T-helper 9 cell (primary cell): ENCODE results near the gene NEIL3.

ENCODE experiments used
- DNase-seq: peaks from one replicate; pipeline ENCODE4 v3.0.0-alpha.2; 2020

The NEIL3 gene

DNA sequence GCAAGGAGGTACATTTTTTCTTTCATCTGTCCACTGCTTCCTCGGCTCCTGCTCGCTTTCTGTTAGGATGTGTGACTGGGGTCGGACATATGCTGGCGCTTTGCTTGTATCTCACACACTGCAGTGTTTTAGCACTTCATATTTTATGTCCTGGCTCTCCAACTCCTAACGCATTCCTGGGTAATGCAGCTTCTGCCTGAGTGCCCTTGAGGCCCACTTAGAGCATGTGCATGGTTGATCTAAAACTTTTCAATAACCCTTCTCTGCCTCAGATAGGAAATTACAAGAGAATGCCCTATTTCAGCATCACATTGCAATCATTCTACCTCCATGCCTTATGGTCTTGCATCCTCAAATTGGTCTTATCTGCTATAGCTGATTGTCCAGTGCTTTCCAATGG is 65.3 kb downstream of the NEIL3 start:
- DNase-seq: no peak

DNA sequence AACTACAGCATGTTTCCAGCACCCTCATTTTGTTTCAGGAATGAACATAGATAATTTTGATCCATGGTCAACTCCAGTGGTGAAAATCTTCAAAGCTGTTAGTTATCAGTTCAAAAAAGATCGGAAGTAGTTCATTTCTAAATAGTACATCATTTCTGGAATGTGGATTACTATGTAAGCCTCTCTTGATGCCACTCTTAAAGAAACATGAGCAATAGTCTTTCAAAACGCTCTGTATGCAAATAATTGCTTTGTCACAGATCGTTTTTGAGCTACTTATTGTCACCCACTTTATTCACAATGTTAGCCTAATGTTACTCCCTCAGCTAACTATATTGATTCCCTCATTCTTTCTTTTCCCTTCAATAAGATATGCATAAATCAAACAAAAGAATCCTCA is 65.7 kb downstream of the NEIL3 start:
- no peak for DNase-seq

DNA sequence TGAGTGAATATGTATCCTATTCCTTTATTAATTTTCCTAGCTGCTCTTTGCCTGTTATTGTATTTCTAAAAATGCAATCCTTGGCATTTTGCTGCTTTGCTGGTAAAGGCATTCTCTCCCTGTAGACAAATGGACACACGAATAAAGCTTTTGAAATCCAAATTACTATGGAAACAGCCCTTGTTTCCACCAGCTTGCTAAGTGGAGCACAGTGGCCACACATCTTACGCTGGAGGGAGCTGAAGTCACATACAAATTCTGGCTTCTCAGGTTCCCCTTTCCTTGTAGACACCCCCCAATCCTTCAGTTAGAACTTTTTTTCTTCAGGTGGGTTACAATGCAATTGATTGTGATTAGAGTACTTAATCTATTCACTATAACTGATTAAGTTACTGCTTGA is 66.3 kb downstream of the NEIL3 start:
- DNase-seq: no peak

DNA sequence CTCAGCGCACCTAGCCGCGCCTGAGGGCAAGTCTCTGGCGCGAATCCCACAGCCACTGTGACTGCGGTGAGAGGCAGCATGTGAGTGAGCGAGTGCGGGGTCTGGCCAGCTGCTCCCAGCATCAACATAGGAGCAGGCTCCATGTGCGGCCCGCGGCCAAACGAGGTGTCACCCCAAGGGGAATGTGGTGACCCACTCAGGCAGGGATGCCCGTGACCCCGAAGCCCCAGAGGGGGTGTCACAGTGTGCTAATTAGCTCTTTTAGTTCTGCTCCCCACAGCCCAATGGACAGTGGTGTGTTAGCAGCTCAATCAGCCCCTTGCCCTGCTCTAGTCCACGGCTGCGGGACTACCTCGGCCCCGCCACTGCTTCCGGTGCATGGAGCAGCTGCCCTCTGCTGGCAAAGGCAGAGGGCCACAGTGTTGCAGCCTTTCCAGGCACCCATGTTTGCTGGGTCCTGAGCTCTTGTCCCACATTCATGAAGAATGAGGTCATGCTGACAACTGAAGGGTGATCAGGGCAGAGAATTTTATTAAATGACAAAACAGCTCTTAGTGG is 71.1 kb downstream of the NEIL3 start:
- DNase-seq: no peak

DNA sequence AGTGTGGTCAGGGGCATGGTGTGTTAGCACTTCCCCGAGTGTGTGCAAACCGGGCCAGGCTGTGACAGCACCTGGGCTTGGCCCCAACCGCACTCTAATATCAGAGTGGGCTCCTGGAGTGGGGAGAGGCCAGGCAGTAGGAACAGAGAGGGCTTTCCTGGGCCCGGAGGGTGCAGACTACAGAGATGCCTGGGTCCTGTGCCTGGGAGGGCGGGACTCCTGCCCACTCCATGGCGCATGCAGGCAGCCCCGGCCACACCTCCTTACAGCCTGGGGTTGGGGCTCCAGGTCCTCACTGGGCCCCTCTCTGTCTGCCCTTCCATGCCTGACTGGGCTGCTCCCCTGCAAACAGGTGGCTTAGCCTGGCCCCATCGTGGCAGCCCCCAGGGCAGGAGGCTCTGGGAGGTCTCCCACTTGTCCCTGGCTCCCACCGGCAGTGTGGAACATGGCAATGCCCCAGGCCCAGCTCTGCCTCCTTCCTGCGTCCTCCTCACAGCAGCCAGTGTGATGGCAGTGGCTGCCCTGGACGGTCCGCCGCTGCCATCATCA is 72.2 kb downstream of the NEIL3 start:
- DNase-seq: no peak

DNA sequence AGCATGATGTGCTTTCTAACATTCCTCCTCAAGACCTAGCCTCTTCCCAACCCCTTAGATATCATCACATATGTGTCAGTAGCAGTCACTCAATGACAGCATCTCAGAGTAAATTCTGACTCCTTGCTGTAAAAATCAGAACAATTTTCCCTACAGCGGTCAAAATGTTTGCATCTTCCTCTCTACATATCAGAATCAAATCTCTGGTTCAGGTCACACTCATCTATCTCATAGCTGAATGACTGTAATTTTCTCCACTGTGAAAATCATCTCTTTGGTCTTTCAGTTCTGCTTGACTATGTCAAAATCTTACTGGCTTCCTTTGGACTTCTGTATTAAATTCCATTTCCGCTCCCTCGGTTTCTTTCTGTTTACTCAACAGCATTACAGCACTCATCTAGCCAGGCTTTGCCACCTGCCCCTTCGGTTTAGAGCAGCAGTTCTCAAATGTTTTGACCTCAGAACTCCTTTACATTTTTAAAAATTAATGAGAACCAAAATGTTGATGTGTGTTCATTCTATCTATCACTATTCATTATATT is 75.3 kb downstream of the NEIL3 start:
- DNase-seq: no peak

DNA sequence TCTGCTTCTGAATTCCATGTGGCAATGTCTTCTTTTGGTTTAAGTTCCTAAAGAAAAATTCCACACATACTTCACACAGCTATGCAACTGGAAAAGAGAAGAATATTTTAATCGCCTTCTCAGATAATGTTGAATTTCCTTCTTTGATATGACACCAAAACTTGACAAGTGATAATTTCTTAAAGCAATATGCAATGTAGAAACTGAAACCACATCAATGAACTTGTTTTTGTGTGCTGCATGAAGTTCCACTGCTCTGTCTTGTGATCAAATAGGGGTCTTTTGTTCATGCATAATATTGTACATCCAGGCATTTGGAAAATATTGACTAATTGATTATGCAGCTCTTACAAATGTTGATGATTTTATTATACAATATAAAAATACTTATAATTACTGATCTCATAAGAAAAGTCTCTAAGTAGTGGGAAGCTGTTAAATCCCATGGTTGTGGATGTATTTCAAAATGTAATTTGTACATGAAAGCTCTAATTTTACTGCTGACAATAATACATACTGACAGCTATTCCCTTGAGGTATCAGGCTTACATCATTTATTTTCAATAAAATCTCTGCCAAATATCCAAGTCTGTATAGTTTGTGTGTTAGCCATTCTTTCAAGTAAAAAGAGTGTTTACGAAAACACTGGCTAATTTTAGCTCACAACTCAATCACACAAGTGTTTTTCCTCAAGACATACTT is 76.1 kb downstream of the NEIL3 start:
- no peak for DNase-seq

DNA sequence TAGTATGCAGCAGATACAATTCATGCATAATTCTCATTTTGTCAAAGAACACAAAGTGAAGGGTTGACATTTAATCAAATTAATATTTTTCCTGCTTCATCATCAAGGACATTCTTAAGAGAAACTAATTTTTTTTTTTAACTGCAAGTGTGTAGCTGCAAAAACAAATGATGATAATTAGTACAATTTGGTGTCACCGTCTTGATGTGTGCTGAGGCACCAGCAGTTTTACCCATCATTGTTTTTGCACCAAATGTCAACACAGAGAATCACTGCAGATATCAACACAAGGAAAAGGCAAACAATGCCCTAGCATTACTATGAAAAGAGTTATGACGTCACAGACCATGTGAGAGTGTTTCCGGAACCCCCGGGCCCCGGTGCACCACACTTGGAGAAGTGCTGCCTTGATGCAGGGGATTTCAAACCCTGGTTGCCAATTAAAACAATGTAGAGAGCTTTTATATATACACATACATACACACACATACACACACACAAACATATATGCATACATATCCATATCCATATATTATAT is 76.7 kb downstream of the NEIL3 start:
- no peak for DNase-seq

DNA sequence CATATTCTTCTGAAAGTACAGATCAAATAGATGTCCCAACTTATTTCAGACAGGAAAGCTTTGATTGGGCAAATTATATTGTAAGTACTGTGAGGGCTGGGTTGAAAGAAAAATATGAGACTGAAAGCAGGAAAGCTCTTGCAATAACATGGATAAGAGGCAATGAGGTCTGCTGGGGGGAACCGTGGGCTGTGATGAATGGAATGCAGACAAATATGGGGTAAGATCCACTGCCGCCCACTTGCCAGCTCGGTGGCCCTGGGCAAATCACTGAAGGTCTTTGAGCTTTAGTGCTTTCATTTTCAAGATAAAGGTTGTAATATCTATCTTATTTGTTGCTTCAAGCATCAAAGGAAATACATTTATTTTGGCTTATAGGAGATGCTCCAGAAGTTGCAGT is 81.6 kb downstream of the NEIL3 start:
- no peak for DNase-seq

DNA sequence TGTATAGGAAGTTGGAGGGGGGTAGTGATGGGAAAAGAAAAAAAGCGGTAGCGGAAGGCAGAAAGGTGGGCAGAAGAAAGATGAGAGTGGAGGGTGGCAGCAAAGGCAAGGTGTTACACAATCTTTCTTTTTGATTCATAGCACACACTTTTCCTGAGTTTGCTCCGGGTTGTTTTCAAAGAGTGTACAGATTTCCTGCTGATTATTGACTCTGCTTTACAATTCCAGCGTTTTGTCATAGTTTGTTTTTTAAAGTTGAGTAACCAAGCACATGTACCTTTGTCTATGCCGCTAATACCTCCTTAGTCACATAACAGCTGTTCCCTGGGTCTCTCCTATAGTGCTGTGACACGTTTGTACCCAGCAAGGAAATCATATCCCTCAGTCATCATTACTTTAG is 82.3 kb downstream of the NEIL3 start:
- DNase-seq: no peak

DNA sequence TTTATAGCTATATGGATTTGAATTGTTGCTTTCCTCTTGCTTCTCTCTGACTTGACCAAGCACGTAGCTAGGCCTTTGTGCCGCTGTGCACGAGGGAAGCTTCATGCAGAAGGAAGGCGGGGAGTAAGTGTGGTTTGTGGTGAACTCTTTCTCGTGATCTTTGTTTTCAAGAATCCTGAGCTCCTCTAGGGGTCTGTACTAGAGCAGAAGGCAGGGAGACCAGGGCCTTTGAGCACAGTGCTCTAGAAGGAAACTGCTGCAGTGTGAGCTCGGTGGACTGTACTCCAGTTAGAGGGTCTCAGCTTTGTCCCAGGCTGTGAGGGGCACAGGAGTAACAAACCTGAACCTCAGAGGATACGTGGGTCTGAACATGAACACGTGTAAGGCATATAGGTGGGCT is 83.6 kb downstream of the NEIL3 start:
- DNase-seq: no peak

DNA sequence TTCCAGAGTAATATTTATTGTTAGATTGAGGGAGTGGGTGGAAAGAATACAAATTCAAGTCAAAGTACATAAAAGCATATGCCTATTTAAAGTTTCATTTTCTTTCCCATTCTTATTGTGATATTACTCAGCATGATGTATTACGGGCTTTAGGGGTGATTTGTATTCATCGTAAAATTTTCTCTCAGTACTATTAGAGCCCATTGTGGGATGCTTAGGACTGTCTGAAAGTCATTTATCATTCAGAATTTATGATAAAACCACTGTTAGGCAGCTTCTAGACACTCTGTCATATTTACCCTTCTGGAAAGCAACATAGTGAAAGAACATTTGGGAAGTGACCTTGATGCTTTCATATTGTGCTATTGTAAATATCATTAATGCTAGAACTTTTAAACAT is 86.7 kb downstream of the NEIL3 start:
- DNase-seq: no peak

DNA sequence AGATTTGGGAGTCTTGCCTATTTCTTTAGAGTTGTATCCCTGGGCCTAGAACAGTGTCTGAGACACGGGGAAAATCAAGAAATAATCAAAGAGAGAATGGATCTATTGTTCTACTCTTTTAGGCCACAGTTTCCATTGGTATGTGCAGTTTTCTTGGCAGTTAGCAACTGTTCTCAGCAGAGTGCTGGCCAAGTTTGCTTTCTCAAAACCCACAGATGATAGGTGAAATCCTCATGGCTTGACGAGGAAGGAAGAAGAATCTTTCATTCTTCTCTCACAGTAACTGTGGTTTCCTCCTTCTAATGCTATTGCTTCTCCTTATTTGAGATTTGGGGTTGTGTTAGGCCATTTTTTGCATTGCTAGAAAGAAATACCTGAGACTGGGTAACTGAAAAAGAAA is 90.4 kb downstream of the NEIL3 start:
- DNase-seq: no peak

DNA sequence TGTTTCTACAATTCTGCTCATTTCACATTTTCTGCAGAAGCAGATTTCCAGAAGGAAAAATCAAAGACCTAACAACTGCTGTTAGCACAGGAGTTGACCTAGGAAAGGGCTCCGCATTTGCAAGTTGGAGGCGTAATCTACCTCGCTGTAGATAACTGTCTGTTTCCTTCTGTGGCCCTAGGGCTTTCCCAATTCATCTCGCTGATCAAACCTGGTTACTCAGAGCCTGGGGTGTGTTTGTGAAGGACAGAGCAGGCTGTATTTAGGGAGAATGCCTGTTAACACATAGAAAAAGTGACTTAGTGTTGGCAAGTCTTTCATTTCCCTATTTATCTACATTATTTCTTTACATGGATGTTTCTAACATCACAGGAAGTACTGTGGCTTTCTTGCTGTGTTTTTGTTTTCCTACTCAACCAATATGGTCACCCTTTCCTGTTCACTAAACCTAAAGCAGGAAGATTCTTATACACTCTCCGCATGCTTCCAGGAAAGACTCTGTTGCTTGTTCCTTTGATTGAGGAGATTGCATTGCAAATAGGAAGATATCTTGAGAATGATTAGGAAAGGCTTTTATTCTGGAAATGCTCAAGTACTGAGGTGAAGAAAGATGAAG is 92.1 kb downstream of the NEIL3 start:
- DNase-seq: no peak

DNA sequence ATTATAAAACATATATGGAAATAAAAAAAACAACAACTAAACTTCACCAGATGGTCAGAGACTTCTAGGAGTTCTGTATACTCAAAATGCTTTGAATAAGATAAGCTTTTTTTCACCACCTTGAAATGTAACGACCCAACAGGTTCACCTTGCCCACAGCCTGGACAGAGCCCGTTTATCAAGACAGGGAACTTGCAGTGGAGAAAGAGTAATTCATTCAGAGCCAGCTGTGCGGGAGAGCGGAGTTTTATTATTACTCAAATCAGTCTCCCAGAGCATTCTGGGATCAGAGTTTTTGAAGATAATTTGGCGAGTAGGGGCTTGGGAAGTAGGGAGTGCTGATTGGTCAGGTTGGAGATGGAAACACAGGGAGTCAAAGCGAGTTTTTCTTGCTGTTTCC is 94.1 kb downstream of the NEIL3 start:
- DNase-seq: no peak

DNA sequence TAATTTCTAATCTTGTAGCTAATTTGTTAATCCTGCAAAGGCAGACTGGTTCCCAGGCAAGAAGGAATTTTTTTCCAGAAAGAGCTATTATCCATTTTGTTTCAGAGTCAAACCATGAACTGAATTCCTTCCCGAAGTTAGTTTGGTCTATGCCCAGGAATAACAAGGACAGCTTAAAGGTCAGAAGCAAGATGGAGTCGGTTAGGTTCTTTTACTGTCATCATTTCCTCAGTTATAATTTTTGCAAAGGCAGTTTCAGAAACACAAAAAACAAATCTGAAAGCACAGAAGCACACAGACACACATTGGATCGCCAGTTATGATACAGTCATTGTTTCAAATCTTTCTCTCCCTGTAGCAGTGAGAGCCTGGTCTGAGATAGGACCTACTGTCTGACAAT is 94.7 kb downstream of the NEIL3 start:
- no peak for DNase-seq

DNA sequence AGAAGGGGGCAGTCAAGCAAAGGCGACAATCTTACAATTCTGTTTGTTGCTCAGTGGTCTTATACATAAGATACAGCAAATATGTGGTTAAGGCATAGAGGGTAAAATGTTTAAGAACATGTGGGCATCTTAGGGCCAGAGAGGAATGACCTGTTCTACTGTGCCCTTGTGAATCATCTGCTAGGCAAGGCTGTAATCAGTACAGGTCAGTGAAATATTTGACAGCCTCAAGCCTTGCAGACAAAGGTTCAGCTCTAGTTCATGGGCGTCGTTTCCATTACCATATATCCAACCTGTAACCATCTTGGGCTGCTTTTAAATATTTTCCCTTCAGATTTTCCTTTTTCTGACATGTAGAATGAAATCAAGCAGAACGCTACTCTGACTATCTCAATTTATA is 95.3 kb downstream of the NEIL3 start:
- no peak for DNase-seq

DNA sequence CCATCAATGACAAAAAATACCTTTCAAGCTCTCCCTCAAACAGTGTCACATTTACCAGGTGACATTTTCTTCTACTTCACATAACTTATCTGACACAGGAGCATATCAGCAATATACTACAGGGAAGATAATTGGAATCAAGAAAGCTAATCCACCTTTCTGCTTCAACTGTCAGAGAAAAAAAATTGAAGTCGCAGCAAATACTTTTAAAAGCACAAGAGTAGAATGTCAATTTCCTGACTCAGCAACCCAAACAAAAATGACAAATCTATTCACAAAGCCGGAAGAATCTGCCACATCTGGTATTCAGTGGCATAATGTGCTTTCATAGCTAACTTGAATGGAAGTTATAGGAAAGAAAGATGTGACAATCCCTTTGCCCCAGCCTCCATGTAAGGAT is 95.8 kb downstream of the NEIL3 start:
- no peak for DNase-seq

DNA sequence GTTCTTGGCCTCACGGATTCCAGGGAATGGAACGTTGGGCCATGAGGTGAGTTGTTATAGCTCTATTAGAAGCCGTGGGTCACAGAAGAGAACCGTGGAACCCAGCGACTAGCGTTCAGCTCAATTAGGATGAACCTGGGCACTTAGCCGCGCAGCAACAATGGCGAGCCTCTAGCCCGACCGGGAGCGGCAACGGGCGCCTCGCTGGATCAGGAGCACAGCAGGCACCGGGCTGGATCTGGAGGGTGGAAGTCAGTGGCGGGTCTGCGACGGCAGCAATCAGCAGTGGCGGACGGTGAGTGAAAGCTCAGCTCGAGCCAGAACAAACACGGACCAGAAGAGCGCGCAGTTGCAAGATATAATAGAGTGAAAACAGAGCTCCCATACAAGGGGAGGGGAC is 98.3 kb downstream of the NEIL3 start:
- no peak for DNase-seq

DNA sequence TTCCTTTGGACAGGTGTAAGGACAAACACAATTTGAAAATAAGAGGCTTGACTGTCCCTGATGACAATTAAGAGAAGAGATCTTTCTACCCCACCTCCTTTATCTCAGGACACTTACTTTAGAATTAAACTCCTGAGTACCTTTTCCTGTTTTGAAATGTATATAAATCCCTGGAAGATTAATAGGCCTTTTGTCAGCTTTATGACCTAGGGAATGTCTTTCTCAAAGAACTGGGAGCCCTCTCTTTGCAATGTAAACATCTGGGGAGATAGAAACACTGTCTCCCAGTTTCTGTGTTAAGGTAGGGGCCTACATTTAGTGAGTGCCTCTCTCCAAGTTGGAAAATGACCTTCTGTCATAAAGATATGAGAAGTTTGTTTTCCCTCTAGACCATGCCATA is 100.9 kb downstream of the NEIL3 start:
- DNase-seq: no peak

DNA sequence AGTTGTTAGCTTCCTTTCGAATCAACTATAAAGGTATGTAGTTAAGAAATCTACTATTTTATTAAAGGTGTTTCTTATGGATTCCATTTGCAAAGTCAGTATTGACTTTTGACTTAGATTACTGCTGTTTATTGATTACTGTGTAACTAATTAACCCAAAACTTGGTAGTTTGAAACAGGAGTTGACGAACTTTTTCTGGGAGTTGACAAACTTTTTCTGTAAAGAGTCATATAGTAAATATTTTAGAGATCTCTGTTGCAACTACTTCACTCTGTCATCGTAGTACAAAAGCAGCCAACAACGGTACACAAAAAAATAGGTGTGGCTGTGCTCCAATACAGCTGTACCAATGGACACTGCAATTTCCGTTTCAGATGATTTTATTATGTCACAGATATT is 102.3 kb downstream of the NEIL3 start:
- no peak for DNase-seq
